ENCODE measurements around the gene RUNX1. TPM values are rescaled to one million over a fixed set of nuclear protein-coding genes. Genes with fewer than 3 reads are reported as not detected.
"Not testable (repeated sequence)": the region's sequence is repeated elsewhere in the genome, so short reads cannot be mapped to it uniquely, and the experiment has no call there.

The RUNX1 gene
- total RNA-seq, 1 donor from 2014 or later = 7.8 TPM

DNA sequence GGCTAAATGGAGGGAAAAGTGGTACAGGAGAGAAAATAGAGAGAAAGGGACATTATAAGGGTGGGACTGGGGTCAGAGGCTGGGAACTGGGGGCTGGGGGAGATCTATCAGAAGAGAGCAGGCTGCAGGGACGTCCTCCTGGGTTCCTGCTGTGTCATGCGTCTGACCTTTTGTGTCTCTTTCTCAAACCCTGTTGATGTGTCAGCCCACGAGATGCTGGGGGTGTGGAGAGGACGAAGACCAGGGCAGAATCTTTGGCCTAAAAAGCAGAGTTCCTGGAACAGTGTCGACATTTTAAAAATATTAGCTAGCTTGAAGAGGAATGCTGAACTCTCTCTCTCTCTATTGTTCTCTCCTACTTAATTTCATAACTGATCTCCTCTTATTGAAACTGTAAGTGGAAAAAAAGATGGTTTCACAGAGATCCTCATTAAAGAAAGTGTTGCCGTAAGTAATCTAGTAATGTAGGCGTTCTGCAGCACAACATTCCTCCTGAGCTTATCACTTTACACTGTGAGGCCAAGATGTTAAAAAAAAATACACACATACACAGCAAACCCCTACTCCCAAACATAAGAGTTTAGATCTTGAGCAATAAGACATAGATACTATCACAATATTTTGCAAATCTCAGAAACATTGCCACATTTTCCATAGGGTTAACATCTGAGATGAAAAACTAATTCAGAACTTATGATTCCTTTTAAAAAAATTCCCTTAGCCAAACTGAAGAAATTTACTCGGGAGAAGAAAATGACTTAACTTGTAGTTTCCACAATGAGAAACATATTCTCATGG lies 52.6 kb downstream of the RUNX1 start:
- H3K9ac ChIP-seq (ENCODE audit: low read depth in 1 of 3, low read length in 3 of 3) = no peak overlapping the region
- no peak overlapping the region for H3K4me3 ChIP-seq (ENCODE audit: low read length in 3 of 3)
- no peaks in the 10 kb centered on the region for H3K9me3 ChIP-seq (ENCODE audit: control insufficient read depth in 3 of 3, low read length in 3 of 3)
- H3K36me3 ChIP-seq (ENCODE audit: control insufficient read depth in 3 of 3, insufficient read depth in 3 of 3, low read length in 3 of 3) = no peaks in the 10 kb centered on the region
- peak overlapping the region; percentile 46 for H3K27ac ChIP-seq (ENCODE audit: low read depth, low read length)
- H3K4me1 ChIP-seq (ENCODE audit: control insufficient read depth in 3 of 3, insufficient read depth in 3 of 3, low read length in 3 of 3) = peaks cover 16 to 45% (median 34%) of the 10 kb centered on the region in 3 donors
- H3K27me3 ChIP-seq (ENCODE audit: control insufficient read depth in 3 of 3, insufficient read depth in 3 of 3, low read length in 3 of 3) = no peaks in the 10 kb centered on the region

GRCh38 chr21:34995979-34996303 lies 53.2 kb downstream of the RUNX1 start:
- no peaks in the 10 kb centered on the region for H3K27me3 ChIP-seq (ENCODE audit: control insufficient read depth in 3 of 3, insufficient read depth in 3 of 3, low read length in 3 of 3)
- no peak overlapping the region for H3K4me3 ChIP-seq (ENCODE audit: low read length in 3 of 3)
- H3K9me3 ChIP-seq (ENCODE audit: control insufficient read depth in 3 of 3, low read length in 3 of 3) = no peaks in the 10 kb centered on the region
- H3K36me3 ChIP-seq (ENCODE audit: control insufficient read depth in 3 of 3, insufficient read depth in 3 of 3, low read length in 3 of 3) = no peaks in the 10 kb centered on the region
- peaks cover 16 to 45% (median 34%) of the 10 kb centered on the region in 3 donors for H3K4me1 ChIP-seq (ENCODE audit: control insufficient read depth in 3 of 3, insufficient read depth in 3 of 3, low read length in 3 of 3)
- peak overlapping the region; percentile 46 for H3K27ac ChIP-seq (ENCODE audit: low read depth, low read length)
- no peak overlapping the region for H3K9ac ChIP-seq (ENCODE audit: low read depth in 1 of 3, low read length in 3 of 3)

GRCh38 chr21:34994766-34995631 lies 54.1 kb downstream of the RUNX1 start:
- Histone ChIP-seq H3K27ac (ENCODE audit: low read depth, low read length) (no peak overlapping the region), H3K9ac (ENCODE audit: low read depth in 1 of 3, low read length in 3 of 3) (no peak overlapping the region), H3K4me3 (ENCODE audit: low read length in 3 of 3) (no peak overlapping the region), H3K36me3 (ENCODE audit: control insufficient read depth in 3 of 3, insufficient read depth in 3 of 3, low read length in 3 of 3) (no peaks in the 10 kb centered on the region), H3K4me1 (ENCODE audit: control insufficient read depth in 3 of 3, insufficient read depth in 3 of 3, low read length in 3 of 3) (peaks cover 16 to 45% (median 34%) of the 10 kb centered on the region in 3 donors), H3K9me3 (ENCODE audit: control insufficient read depth in 3 of 3, low read length in 3 of 3) (no peaks in the 10 kb centered on the region), H3K27me3 (ENCODE audit: control insufficient read depth in 3 of 3, insufficient read depth in 3 of 3, low read length in 3 of 3) (no peaks in the 10 kb centered on the region)

GRCh38 chr21:34993521-34993921 lies 55.6 kb downstream of the RUNX1 start:
- not testable (repeated sequence) for H3K4me3 ChIP-seq (ENCODE audit: low read length in 3 of 3); H3K27me3 ChIP-seq (ENCODE audit: control insufficient read depth in 3 of 3, insufficient read depth in 3 of 3, low read length in 3 of 3); H3K9ac ChIP-seq (ENCODE audit: low read depth in 1 of 3, low read length in 3 of 3); H3K9me3 ChIP-seq (ENCODE audit: control insufficient read depth in 3 of 3, low read length in 3 of 3); H3K36me3 ChIP-seq (ENCODE audit: control insufficient read depth in 3 of 3, insufficient read depth in 3 of 3, low read length in 3 of 3)
- H3K4me1 ChIP-seq (ENCODE audit: control insufficient read depth in 3 of 3, insufficient read depth in 3 of 3, low read length in 3 of 3) = peaks cover 6 to 32% (median 24%) of the 10 kb centered on the region in 3 donors
- peak overlapping the region; percentile 26 for H3K27ac ChIP-seq (ENCODE audit: low read depth, low read length)

- Histone ChIP-seq H3K9me3 (ENCODE audit: control insufficient read depth in 3 of 3, low read length in 3 of 3) (no peaks in the 10 kb centered on the region), H3K9ac (ENCODE audit: low read depth in 1 of 3, low read length in 3 of 3) (no peak overlapping the region), H3K4me1 (ENCODE audit: control insufficient read depth in 3 of 3, insufficient read depth in 3 of 3, low read length in 3 of 3) (peaks cover 8 to 31% (median 24%) of the 10 kb centered on the region in 3 donors), H3K27ac (ENCODE audit: low read depth, low read length) (peak overlapping the region; percentile 26), H3K27me3 (ENCODE audit: control insufficient read depth in 3 of 3, insufficient read depth in 3 of 3, low read length in 3 of 3) (no peaks in the 10 kb centered on the region), H3K4me3 (ENCODE audit: low read length in 3 of 3) (no peak overlapping the region), H3K36me3 (ENCODE audit: control insufficient read depth in 3 of 3, insufficient read depth in 3 of 3, low read length in 3 of 3) (no peaks in the 10 kb centered on the region)
Measured at GRCh38 chr21:34992736-34993398, 56.2 kb downstream of the RUNX1 start.

DNA sequence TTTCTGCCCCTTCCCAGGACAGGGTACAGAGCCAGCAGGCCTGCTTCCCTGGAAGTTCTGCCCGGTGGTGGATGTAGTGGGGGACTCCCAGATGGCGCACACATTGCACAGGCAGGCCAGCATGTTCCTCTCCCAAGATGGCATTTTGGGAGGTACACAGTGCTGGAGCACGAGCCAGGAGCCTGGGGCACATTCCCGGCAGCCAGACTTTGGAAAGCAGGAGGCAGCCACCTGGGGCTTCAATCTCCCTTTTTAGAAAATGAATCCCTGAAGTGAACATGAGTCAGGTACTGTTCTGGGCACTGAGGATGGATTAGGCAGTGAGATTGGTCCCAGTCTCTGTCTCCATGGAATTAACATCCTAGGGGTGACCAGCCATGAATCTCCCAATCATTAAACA lies 56.9 kb downstream of the RUNX1 start:
- H3K36me3 ChIP-seq (ENCODE audit: control insufficient read depth in 3 of 3, insufficient read depth in 3 of 3, low read length in 3 of 3) = no peaks in the 10 kb centered on the region
- H3K27me3 ChIP-seq (ENCODE audit: control insufficient read depth in 3 of 3, insufficient read depth in 3 of 3, low read length in 3 of 3) = peaks cover 0 to 1% (median 0%) of the 10 kb centered on the region in 3 donors
- no peak overlapping the region for H3K9ac ChIP-seq (ENCODE audit: low read depth in 1 of 3, low read length in 3 of 3)
- H3K27ac ChIP-seq (ENCODE audit: low read depth, low read length) = no peak overlapping the region
- H3K4me1 ChIP-seq (ENCODE audit: control insufficient read depth in 3 of 3, insufficient read depth in 3 of 3, low read length in 3 of 3) = peaks cover 8 to 26% (median 18%) of the 10 kb centered on the region in 3 donors
- H3K4me3 ChIP-seq (ENCODE audit: low read length in 3 of 3) = no peak overlapping the region
- no peaks in the 10 kb centered on the region for H3K9me3 ChIP-seq (ENCODE audit: control insufficient read depth in 3 of 3, low read length in 3 of 3)

GRCh38 chr21:34991366-34991957 lies 57.6 kb downstream of the RUNX1 start:
- peaks cover 0 to 5% (median 0%) of the 10 kb centered on the region in 3 donors for H3K27me3 ChIP-seq (ENCODE audit: control insufficient read depth in 3 of 3, insufficient read depth in 3 of 3, low read length in 3 of 3)
- no peak overlapping the region for H3K4me3 ChIP-seq (ENCODE audit: low read length in 3 of 3)
- no peak overlapping the region for H3K27ac ChIP-seq (ENCODE audit: low read depth, low read length)
- peaks cover 8 to 24% (median 20%) of the 10 kb centered on the region in 3 donors for H3K4me1 ChIP-seq (ENCODE audit: control insufficient read depth in 3 of 3, insufficient read depth in 3 of 3, low read length in 3 of 3)
- no peaks in the 10 kb centered on the region for H3K36me3 ChIP-seq (ENCODE audit: control insufficient read depth in 3 of 3, insufficient read depth in 3 of 3, low read length in 3 of 3)
- H3K9me3 ChIP-seq (ENCODE audit: control insufficient read depth in 3 of 3, low read length in 3 of 3) = no peaks in the 10 kb centered on the region
- no peak overlapping the region for H3K9ac ChIP-seq (ENCODE audit: low read depth in 1 of 3, low read length in 3 of 3)

GRCh38 chr21:34990842-34991241 lies 58.3 kb downstream of the RUNX1 start:
- H3K36me3 ChIP-seq (ENCODE audit: control insufficient read depth in 3 of 3, insufficient read depth in 3 of 3, low read length in 3 of 3) = no peaks in the 10 kb centered on the region
- peaks cover 6 to 26% (median 14%) of the 10 kb centered on the region in 3 donors for H3K4me1 ChIP-seq (ENCODE audit: control insufficient read depth in 3 of 3, insufficient read depth in 3 of 3, low read length in 3 of 3)
- no peak overlapping the region for H3K27ac ChIP-seq (ENCODE audit: low read depth, low read length)
- no peaks in the 10 kb centered on the region for H3K9me3 ChIP-seq (ENCODE audit: control insufficient read depth in 3 of 3, low read length in 3 of 3)
- H3K4me3 ChIP-seq (ENCODE audit: low read length in 3 of 3) = no peak overlapping the region
- no peak overlapping the region for H3K9ac ChIP-seq (ENCODE audit: low read depth in 1 of 3, low read length in 3 of 3)
- H3K27me3 ChIP-seq (ENCODE audit: control insufficient read depth in 3 of 3, insufficient read depth in 3 of 3, low read length in 3 of 3) = peaks cover 0 to 5% (median 0%) of the 10 kb centered on the region in 3 donors

DNA sequence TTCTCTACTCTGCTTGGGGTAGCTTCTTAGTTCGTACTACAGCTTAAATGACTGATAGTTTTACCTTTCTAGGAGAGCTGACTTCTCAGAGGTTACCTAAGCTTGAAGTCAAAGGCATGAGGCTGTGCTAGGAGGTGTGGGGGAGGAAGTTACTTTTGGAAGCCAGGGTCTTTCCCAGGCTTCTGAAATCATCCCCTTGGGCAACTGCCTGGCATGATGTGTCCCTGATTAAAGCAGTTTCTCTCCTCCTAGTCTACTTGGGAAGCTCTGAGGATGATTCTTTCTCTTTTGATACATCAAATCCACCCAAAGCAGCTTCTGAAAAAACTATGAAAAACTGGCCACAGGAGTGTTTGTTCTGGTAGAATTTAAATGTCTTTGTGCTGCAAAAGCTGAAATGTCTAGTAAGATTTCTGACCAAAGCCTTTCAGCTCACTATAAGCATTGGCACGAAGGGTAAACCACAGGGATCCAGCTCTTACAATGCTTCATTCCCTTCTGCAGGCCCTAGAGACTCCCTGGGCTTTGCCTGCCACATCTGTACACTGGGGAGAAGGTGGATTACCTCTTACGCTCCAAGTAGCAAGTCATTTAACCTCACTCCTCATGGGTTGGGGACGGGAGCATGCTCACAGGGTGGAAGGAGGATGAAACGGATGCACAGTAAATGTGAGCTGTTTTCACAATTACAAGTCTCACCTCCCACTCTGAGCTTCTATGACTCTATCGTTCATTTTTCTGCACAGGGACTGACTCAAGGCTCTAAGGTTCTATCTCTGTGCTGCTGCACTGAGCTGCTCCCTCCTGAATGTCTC lies 59.6 kb downstream of the RUNX1 start:
- H3K9me3 ChIP-seq (ENCODE audit: control insufficient read depth in 3 of 3, low read length in 3 of 3) = no peaks in the 10 kb centered on the region
- H3K27me3 ChIP-seq (ENCODE audit: control insufficient read depth in 3 of 3, insufficient read depth in 3 of 3, low read length in 3 of 3) = peaks cover 0 to 5% (median 0%) of the 10 kb centered on the region in 3 donors
- H3K4me3 ChIP-seq (ENCODE audit: low read length in 3 of 3) = no peak overlapping the region
- peaks cover 3 to 21% (median 13%) of the 10 kb centered on the region in 3 donors for H3K4me1 ChIP-seq (ENCODE audit: control insufficient read depth in 3 of 3, insufficient read depth in 3 of 3, low read length in 3 of 3)
- no peaks in the 10 kb centered on the region for H3K36me3 ChIP-seq (ENCODE audit: control insufficient read depth in 3 of 3, insufficient read depth in 3 of 3, low read length in 3 of 3)
- H3K27ac ChIP-seq (ENCODE audit: low read depth, low read length) = peak overlapping the region; percentile 3
- no peak overlapping the region for H3K9ac ChIP-seq (ENCODE audit: low read depth in 1 of 3, low read length in 3 of 3)
